GM13977 (cell line): ENCODE measurements around the gene RPAP3.

Source experiments
- DNase-seq: peaks from one replicate; pipeline ENCODE4 v3.0.0; 2012; ENCODE audit warnings: low spot score
- in situ Hi-C: fragments of 300-500 bp; cut with MboI; formaldehyde crosslinking; loops from one replicate; pipeline ENCODE4 v1.12.0; 2022; ENCODE audit warnings: low sequenced_read_pairs, low pct_unique_long_range_greater_than_20kb, mixed read lengths, inconsistent platforms; ENCODE audit not compliant: unreplicated experiment
- TF ChIP-seq, protein P1 (sequence below): IDR thresholded peaks from 2 replicates; pipeline ENCODE4 v1.5.1; 2012; ENCODE audit warnings: mild to moderate bottlenecking, control low read depth; ENCODE audit not compliant: insufficient read depth; ENCODE audit errors: extremely low read depth, missing control alignments

RPAP3 gene

DNA sequence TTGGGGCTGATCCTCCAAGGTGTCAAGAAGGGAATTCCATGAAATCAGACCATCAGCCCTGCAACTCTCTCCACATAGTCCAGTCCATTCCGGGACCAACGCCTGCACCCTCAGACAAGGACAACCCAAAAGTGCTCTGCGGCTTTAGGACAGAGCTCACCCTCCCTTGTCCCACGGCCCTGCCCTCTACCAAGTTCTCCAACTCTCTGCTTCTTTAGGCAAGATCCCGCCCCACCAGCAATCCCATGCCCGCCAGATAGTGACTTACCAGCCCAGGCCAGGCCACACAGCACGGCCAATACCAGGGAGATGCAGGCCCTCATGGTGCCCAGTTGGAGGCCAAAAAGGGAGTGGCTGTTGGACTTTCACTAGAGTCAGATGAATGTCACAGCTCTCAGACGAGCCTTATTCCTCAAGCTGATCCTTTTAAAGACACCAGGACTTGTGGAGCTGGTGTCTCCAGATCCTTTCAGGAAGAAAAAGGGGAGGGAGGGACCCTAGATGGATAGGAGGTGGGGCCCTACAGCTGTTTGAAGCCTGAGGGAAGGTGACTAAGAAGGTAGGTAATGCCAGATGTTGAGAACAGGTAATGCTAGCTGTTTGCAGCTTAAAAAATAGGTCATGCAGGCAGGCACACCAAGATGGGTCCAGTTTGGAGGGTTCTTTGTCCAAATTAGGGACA, 19.4 kb upstream of the RPAP3 start, which contains the start of gene ENDOU:
Gene ENDOU (minus strand): TSS at position 400 of the 682 bp plus-strand sequence. CDS start 77 bp downstream, at position 323.
- in situ Hi-C loops: loop anchor here (25.0 kb wide), 1 partner anchor 437 kb away; the partner anchor contains the start of gene ASB8

GRCh38 chr12:47722941-47723631, 17.3 kb upstream of the RPAP3 start:
- TF ChIP-seq, protein P1, sequence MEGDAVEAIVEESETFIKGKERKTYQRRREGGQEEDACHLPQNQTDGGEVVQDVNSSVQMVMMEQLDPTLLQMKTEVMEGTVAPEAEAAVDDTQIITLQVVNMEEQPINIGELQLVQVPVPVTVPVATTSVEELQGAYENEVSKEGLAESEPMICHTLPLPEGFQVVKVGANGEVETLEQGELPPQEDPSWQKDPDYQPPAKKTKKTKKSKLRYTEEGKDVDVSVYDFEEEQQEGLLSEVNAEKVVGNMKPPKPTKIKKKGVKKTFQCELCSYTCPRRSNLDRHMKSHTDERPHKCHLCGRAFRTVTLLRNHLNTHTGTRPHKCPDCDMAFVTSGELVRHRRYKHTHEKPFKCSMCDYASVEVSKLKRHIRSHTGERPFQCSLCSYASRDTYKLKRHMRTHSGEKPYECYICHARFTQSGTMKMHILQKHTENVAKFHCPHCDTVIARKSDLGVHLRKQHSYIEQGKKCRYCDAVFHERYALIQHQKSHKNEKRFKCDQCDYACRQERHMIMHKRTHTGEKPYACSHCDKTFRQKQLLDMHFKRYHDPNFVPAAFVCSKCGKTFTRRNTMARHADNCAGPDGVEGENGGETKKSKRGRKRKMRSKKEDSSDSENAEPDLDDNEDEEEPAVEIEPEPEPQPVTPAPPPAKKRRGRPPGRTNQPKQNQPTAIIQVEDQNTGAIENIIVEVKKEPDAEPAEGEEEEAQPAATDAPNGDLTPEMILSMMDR: no peak
- no peak for DNase-seq
- in situ Hi-C loops: no loop called here

More for the DNA sequence above, 19.4 kb upstream of the RPAP3 start, which contains the start of gene ENDOU:
- TF ChIP-seq, protein P1: no peak
- no peak for DNase-seq

- TF ChIP-seq, protein P1: no peak
- in situ Hi-C loops: no loop called here
- no peak for DNase-seq
Observed at GRCh38 chr12:47722136-47722834, 16.5 kb upstream of the RPAP3 start.

DNA sequence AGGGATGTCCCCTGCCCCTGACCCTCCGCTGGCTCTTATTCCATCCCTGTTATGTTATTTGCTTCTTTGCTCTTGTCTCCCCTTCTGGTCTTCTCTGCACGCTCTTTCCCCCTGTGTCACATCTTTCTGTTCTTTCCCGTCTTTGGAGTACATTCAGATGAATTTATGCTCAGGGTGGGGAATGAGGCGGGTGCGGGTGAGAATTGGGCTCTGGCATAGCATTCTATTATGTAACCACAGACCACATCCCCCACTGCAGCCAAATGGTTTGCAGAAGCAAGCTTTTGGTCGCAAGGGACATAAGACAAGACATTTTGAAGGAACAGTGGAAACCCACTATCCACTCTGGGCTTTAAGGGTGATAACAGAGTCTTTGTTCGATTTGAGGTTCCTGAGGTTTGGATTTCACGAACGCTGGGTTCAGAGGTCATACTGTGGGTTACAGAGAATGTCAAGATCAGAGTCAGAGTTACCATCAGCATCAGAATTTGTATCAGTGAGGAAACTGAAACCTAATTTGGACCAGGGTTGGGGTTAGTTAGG, 15.7 kb upstream of the RPAP3 start:
- DNase-seq: no peak
- in situ Hi-C loops: no loop called here
- TF ChIP-seq, protein P1: no peak

DNA sequence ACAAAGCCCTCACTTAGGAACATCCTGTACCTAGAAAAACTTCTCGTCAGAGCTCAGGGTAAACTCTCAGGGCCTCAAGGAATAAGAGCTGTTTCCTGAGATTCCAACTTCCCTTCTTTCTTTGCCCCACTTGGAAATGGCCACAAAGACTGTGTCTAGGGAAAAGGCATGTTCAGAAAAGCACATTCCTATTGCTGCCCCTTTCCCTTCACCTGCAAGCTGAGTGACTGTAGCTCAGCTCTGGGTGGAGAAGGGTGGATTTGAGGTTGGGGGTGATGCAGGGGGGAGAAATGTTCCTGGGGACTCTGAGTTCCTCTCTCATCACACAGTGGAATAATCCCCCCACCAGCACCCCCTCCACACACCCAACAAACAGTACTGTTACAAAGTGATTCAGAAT, 12.7 kb upstream of the RPAP3 start:
- no peak for DNase-seq
- TF ChIP-seq, protein P1: no peak
- in situ Hi-C loops: loop anchor here (10.0 kb wide), 2 partner anchors 56 to 126 kb away; partner anchors contain the start of gene SLC48A1

- in situ Hi-C loops: loop anchor here (10.0 kb wide), 2 partner anchors 57 to 127 kb away; partner anchors contain the start of gene SLC48A1
- DNase-seq: peak; percentile 64
- TF ChIP-seq, protein P1: peak; percentile 79
Observed at GRCh38 chr12:47717443-47718193, 11.8 kb upstream of the RPAP3 start.
